HL-60 (cell line): Measurements from ENCODE around the gene AQP4.

Experiments used
- POLR2AphosphoS5 ChIP-seq: IDR thresholded peaks from 2 replicates; pipeline ENCODE4 v1.6.1; 2012; ENCODE audit warnings: low read depth
- SPI1 ChIP-seq: IDR thresholded peaks from 2 replicates; pipeline ENCODE4 v1.6.1; 2012; ENCODE audit warnings: low read depth, mild to moderate bottlenecking, borderline replicate concordance
- TF ChIP-seq, protein P1 (sequence below): IDR thresholded peaks from one replicate; pipeline ENCODE4 v1.5.1; 2011; ENCODE audit warnings: low read length, control low read depth, inconsistent platforms; ENCODE audit not compliant: insufficient read depth
- TF ChIP-seq, protein P2 (sequence below): IDR thresholded peaks from 2 replicates; pipeline ENCODE4 v1.6.1; 2012; ENCODE audit warnings: low read depth; ENCODE audit not compliant: insufficient replicate concordance

DNA sequence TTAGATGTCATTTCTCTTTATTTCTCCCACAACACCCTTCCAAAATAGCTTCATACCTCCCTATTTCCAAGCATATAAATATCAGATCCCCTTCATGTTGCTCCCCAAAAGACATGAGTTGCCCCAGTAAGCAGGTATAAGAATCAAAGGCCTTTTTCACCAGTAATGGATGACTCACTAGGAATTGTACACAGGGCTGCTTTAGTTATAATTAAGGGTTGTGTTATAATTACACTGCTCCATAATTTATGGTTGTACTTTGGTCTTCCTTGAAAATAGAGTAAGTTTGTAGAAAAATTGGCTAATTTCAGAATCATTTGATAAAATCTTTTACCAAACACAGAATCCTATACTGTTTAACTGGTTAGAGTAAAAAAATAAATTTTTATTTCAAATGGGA is 8.8 kb upstream of the AQP4 start:
- TF ChIP-seq, protein P1, sequence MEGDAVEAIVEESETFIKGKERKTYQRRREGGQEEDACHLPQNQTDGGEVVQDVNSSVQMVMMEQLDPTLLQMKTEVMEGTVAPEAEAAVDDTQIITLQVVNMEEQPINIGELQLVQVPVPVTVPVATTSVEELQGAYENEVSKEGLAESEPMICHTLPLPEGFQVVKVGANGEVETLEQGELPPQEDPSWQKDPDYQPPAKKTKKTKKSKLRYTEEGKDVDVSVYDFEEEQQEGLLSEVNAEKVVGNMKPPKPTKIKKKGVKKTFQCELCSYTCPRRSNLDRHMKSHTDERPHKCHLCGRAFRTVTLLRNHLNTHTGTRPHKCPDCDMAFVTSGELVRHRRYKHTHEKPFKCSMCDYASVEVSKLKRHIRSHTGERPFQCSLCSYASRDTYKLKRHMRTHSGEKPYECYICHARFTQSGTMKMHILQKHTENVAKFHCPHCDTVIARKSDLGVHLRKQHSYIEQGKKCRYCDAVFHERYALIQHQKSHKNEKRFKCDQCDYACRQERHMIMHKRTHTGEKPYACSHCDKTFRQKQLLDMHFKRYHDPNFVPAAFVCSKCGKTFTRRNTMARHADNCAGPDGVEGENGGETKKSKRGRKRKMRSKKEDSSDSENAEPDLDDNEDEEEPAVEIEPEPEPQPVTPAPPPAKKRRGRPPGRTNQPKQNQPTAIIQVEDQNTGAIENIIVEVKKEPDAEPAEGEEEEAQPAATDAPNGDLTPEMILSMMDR: no peak
- TF ChIP-seq, protein P2, sequence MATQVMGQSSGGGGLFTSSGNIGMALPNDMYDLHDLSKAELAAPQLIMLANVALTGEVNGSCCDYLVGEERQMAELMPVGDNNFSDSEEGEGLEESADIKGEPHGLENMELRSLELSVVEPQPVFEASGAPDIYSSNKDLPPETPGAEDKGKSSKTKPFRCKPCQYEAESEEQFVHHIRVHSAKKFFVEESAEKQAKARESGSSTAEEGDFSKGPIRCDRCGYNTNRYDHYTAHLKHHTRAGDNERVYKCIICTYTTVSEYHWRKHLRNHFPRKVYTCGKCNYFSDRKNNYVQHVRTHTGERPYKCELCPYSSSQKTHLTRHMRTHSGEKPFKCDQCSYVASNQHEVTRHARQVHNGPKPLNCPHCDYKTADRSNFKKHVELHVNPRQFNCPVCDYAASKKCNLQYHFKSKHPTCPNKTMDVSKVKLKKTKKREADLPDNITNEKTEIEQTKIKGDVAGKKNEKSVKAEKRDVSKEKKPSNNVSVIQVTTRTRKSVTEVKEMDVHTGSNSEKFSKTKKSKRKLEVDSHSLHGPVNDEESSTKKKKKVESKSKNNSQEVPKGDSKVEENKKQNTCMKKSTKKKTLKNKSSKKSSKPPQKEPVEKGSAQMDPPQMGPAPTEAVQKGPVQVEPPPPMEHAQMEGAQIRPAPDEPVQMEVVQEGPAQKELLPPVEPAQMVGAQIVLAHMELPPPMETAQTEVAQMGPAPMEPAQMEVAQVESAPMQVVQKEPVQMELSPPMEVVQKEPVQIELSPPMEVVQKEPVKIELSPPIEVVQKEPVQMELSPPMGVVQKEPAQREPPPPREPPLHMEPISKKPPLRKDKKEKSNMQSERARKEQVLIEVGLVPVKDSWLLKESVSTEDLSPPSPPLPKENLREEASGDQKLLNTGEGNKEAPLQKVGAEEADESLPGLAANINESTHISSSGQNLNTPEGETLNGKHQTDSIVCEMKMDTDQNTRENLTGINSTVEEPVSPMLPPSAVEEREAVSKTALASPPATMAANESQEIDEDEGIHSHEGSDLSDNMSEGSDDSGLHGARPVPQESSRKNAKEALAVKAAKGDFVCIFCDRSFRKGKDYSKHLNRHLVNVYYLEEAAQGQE: no peak
- no peak for TF ChIP-seq POLR2AphosphoS5
- TF ChIP-seq SPI1: no peak
